GM19467 (cell line): Measurements from ENCODE around the gene PSMB4.
"Not testable (repeated sequence)": the region's sequence is repeated elsewhere in the genome, so short reads cannot be mapped to it uniquely, and the experiment has no call there.

Source experiments
- ATAC-seq: cut with Tn5 transposase; IDR thresholded peaks from one replicate; pipeline ENCODE4 v1.9.1; 2021; ENCODE audit warnings: mild to moderate bottlenecking, moderate library complexity; ENCODE audit not compliant: unreplicated experiment

PSMB4 gene

DNA sequence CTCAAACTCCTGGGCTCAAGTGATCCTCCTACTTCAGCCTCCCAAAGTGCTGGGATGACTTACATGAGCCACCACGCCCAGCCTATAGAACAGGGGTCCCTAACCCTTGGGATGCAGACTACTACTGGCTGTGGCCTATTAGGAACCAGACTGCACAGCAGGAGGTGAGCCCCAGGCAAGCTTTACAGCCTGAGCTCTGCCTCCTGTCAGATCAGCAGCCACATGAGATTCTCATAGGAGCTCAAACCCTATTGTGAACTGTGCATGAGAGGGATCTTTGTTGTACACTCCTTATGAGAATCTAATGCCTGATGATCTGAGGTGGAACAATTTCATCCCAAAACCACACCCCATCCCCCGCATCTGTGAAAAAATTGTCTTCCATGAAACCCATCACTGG lies 13.4 kb upstream of the PSMB4 start:
- ATAC-seq = no peak

DNA sequence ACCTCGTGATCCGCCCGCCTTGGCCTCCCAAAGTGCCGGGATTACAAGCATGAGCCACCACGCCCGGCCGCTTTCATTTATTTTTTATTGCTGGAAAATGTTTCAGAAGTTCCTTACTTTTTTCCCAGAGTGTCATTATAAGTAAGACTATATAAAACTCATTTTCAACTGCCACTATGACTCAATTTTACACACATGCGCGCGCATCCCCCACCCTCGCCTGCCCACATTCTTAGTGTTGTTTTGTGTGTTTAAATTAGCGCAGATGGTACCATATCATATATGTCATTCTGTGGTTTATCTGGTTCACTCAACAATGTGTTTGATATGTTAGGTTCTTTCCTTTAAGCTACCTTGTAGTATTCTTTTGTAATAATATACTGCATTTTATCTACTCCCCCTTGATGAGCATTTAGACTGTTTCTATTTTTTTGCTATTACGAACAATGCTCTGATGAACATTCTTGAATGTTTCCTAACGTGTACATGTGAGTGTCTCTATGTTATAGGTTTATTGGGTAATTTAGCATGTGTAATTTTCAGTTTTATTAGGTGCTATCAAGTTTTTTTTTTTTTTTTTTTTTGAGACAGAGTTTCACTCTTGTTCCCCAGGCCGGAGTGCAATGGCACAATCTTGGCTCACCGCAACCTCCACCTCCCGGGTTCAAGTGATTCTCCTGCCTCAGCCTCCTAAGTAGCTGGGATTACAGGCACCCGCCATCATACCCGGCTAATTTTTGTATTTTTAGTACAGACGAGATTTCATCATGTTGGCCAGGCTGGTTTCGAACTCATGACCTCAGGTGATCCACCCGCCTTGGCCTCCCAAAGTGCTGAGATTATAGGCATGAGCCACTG lies 8.9 kb upstream of the PSMB4 start:
- ATAC-seq = not testable (repeated sequence)

DNA sequence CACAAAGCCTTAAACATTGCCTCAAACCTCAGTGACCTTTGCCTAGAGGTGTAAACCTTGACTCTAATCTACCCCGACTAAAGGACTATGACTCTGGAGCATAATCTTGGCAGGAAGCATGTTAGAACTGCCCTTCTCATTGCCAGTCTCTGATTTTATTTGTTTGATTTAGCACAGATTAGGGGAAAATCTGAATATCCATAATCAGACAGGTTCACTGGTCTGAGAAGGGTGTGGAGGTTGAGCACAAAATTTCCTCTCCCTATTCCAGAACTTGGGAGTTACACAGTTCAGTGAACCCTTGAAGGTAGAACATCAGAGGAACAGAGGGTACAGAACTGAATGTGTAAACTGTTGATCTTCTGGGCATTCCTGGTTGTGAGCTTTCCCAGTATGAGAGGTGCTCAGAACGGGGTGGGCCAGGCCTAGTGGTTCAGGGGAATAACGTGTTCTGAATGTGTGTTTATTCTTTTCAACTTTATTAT lies 8.3 kb upstream of the PSMB4 start:
- no peak for ATAC-seq

DNA sequence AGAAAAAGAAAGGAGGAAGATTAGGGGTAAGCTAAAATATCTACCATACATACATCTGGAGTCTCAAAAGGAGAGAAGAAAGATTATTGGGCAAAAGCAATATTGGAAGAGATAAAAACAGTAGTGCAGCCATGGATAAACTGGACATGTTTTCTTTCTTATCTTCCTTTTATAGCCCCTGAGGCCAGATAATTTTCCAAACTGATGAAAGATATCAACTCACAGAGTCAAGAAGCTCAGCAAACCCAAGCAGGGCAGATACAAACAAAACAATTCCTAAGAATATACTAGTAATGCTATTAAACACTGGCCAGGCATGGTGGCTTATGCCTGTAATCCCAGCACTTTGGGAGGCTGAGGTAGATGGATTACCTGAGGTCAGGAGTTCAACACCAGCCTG lies 5.8 kb upstream of the PSMB4 start:
- ATAC-seq = no peak

DNA sequence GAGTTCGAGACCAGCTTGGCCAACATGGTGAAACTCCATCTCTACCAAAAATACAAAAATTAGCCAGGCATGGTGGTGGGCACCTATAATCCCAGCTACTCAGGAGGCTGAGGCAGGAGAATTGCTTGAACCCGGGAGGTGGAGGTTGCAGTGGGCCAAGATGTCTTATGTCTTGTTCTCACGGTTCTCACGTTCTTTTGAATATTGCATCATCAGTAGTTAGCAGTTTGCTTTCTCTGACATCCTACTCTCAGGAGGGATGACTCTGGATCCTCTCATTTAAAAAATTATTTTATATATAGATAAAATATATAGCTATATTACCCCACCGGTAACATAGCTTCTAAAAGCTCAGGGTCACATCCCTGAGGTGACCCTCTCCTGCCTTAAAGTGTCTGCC lies 3.1 kb upstream of the PSMB4 start:
- ATAC-seq = not testable (repeated sequence)

DNA sequence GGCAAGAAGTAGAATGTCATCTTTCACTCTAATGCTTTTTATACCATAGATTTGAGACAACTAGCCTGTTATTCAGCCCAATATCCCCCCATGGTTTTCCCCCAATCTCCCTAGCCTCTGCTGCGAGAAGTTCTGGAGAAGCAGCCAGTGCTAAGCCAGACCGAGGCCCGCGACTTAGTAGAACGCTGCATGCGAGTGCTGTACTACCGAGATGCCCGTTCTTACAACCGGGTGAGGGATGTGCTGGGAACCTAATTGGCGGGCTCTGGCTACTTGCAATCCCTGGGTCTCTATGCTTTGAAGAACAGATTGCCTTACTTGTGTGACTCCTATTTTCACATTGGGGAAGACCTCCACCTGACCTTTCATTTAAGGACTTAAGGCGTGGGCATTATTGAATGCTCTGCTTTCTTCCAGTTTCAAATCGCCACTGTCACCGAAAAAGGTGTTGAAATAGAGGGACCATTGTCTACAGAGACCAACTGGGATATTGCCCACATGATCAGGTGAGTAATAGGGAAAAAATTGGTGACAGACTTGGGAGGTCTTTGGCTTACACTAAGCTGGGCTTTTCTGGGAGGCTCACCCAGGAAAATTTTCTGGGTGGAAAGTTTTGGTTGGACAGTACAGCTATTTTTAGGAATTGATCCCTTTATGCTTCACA lies 1.9 kb downstream of the PSMB4 start:
- ATAC-seq = no peak

DNA sequence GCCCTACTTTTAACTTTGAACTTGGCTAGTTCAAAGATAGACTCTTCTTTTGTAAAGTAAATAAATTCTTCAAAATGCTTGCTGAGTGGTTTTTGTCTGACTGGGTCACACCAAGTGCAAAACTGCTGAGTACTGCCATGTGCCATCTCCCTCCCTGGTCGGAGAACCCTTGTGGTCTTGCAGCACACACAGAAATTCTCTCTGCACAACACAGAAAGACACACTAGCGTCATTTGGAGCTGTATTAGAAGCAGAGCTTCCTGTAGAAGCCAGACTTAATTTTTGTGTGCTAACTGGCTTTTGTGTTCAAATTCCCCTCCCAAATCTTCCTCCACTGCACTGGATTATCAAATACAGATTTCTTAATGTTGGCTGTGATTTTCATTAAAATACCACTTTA lies 2.5 kb downstream of the PSMB4 start:
- ATAC-seq = no peak

DNA sequence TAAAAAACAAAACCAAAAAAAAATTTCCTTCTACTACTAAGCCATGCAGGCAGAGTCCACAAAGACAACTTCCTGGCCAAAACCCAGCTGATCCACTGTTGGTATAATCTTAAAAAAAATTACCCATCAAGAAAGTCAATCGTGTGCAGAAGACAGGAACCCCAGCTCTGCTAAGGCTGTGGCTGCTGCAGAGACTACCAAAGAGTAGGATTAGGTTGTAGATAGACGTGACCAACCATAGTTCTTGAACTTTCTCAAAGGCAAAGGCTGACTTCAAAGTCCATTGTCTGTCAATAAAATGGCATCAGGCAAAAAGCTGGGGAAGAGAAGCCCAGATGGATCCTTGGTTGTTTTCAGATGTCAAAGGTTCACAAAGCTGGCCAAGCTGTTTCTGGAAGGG lies 3.4 kb downstream of the PSMB4 start:
- ATAC-seq = no peak

DNA sequence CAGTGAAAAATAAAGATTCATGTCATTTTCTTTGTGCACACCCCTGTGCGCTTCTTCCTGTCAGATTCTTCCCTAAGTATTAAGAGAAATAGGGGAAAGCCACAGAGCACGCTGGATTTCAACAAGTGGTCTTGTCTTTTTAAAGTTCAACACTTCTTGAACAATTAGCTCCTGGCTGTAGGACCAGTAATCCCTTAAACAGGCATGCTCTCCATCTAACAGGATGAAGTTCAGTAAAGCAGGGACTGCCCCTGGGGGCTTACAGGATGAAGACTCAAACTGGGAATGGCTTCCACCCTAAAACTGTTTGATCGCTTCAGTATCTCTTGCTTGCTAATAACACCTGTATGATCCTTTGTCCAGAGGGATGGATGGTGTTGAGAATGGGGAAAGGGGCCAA lies 4.2 kb downstream of the PSMB4 start:
- ATAC-seq = no peak

DNA sequence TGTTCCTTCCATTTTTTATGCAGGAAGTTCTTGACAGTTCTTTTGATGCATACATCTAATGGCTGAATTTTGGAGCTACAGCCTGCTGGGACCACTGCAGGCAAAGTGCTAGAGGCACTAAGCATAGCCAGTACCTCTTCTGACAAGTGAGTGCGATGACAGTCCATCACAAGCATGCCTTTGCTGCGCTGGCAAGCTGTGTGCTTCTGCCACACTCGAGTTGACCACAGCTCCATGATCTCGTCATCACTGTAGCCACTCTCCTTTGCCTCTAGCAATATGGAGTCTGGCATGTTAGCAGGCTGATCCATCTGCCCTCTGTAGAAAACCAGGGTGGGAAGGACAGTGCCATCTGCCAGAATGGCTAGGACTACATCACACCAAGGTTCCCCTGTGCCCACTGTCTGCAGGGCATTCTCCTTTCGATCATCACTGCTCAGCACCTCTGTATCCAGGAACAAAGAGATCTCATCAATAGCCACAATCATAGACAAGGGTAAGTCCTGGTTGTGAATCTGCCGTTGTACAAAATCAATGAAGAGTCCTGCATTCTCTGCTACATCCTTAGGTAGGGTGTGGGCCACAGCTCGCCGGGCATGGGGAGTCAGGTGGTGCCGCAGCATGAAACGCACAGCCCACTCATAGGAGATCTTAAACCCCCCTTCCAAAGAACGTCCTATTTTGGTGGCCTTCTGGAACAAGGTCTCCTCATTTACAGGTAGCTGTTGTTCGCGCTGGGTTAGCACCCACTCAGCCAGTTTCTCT lies 6.0 kb downstream of the PSMB4 start:
- no peak for ATAC-seq

DNA sequence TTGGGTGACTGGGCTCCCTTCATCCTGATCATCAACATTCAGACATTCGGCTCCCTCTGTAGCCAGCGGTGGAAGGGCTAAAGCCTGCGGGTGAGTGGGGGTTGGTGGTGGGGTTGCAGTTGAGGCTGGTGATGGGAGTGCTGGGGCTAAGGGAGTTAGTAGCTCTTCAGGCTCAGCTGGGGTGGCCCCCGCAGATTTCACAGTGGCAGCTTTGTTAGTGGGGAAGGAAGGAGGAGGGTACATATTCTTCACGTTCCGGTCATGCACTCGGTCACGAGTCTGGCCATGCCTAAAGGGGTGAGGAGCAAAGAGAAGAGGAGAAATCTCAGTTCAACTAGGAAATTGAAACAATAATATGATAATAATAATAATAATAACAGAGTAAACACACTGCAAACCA lies 6.8 kb downstream of the PSMB4 start:
- no peak for ATAC-seq

DNA sequence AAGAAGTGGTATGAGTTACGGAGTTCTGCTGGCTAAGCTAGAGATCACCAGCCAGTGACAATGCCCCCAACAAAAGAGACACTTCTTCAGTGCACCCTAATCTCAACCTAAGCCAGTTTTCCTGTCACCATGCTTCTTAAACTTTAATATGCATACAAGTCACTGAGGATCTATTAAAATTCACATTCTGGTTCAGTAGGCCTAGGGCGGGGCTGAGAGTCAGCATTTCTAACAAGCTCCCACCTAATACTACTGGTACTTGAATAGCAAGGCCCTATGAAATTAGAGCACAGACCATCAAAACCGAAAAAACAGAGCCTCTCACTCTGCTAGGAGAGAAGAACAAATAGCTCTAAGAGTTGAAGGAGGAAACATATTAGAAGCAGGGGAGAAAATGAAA lies 7.9 kb downstream of the PSMB4 start:
- ATAC-seq = no peak

DNA sequence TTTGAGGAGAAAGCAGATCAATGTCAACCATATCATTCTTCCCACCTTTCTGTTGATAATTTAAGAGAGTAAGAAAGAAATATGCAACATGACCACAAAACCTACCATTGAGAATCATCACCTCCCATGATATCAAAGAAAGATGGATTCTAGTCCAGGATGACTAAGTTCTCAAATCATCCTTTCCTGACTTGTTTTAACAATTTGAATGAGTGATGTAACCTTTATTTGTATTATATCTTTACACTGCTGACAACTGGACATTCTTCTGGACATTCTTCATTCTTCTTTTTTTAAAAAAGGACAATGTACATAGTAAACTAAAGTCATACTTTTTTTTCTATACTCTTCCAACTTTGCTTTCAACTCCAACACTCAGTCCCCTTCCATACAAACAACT lies 9.5 kb downstream of the PSMB4 start:
- no peak for ATAC-seq

DNA sequence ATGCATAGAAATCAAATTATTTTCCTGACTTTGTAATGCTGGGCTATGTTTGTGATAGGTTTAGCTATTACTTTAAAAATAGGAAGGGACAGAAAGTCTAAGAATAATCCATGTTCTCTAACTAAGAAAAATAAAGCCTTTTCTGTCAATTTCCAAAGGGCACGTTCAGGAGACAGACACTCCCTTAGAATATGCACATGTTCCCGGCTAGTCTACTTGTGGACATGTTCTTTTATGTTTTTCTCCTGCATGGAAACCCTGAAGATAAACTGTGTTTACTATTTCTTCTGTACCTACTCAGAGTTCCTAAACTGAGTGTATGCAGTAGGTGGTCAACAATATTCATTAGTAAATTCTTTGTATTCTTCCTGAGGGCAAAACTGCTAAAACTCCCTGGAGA lies 12.5 kb downstream of the PSMB4 start:
- no peak for ATAC-seq

DNA sequence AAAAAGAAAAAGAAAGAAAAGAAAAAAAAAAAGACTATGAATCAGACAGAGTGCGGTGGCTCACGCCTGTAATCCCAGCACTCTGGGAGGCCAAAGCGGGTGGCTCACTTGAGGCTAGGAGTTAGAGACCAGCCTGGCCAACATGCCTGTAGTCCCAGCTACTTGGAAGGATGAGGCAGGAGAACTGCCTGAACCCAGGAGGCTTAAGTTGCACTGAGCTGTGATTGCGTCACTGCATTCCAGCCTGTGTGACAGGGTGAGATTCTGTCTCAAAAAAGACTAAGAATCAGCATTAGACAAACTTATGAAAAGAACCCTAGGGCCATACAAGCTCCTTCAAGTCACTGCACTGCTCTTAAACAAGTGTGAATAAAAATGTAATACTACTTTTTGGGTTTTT lies 16.9 kb downstream of the PSMB4 start:
- ATAC-seq = no peak

DNA sequence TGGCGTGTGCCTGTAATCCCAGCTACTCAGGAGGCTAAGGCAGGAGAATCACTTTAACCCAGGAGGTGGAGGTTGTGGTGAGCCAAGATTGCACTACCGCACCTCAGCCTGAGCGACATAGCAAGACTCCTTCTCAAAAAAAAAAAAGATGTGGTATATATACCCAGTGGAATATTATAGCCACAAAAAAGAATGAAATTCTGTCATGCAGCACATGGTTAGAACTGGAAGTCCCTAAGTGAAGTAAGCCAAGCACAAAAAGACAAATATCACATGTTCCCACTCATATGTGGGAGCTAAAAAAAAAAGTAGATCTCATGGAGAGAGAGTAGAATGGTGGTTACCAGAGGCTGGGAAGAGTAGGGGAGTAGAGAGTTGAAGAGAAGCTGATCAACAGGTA lies 18.7 kb downstream of the PSMB4 start:
- ATAC-seq = no peak

DNA sequence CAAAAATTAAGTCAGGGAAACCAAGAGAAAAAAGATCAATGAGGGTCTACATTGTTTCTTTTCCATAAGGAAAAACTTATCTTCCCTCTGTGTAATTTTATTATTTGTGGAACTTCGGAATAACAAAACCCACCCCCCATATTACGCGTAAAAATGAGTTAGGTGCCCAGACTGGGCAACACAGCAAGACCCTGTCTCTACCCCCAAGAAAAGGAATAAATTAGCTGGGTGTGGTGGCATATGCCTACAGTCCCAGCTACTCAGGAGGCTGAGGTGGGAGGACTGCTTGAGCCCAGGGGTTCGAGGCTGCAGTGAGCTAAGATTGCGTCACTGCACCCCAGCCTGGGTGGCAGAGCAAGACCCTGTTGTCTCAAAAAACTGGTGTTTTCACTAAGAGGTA lies 20.4 kb downstream of the PSMB4 start:
- ATAC-seq = no peak

DNA sequence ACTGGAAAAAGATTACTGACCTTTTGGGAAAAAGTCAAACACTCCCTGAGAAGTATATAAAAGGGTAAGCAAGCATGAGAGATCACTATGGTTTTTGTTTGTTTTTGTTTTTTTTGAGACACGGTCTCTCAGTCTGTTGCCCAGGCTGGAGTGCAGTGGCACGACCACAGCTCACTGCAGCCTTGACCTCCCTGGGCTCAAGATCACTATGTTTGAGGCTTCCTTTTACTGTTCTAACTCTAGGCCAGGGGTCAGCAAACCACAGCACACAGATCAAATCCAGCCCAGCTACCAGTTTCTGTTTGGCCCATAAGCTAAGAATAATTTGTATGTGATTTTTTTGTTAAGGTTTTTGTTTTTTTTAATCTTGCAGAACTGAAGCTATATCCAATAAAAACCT lies 25.7 kb downstream of the PSMB4 start:
- no peak for ATAC-seq

DNA sequence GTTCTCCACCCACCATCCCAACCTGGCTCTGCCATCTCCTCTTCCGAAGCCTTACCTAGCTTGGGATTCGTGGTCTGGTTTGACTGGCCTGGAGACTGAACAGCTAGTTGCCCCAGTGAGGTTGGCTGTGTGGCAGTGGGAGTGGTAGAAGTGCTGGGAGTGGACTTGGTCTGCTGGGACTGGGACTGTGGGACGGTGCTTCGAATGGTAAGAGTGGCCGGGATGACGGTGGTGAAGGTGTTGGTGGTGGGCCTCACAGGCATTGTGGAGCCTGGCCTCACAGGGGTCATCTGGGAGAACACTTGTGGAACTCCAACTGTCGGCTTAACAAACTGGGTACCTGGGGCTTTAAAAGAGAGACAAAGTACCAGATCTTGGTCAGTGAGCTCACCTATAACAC lies 28.7 kb downstream of the PSMB4 start:
- ATAC-seq = no peak

DNA sequence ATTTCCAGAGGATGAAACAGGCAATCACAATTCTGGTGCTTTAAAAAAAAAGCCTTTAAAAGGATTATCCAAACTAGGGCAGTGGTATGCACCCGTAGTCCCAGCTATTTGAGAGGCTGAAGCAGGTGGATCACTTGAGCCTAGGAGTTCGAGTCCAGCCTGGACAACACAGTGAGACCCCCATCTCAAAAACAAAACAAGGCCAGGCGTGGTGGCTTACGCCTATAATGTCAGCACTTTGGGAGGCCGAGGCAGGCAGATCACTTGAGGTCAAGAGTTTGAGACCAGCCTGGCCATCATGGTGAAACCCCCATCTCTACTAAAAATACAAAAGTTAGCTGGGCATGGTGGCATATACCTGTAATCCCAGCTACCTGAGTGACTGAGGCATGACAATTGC lies 34.5 kb downstream of the PSMB4 start:
- not testable (repeated sequence) for ATAC-seq

DNA sequence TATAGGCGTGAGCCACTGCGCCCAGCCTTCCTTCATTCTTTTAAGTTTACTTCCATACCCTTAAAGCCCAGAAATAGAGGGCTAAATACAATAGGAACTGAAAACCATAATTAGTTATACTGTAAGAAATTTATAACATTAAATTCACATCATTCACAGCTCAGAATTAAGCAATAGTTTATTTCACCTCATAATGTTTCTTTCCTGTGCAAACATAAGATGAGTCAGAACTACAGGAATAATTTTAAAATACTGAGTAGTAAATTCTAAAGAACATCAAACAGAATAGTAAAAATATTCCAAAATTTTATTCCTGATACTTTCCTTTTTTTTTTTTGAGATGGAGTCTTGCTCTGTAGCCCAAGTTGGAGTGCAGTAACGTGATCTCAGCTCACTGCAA lies 35.8 kb downstream of the PSMB4 start:
- no peak for ATAC-seq

DNA sequence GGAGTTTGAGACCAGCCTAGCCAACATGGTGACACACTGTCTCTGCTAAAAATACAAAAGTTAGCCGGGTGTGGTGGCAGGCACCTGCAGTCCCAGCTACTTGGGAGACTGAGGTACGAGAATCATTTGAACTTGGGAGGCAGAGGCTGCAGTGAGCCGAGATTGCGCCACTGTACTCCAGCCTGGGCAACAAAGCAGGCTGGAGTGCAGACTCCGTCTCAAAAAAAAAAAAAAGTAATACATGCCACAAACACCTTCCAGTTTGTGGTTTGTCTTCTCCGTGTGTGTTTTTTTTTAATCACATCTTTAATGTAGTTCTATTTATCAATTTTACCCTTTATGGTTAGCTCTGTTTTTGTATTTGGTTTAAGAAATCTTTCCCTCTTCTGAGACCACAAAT lies 37.6 kb downstream of the PSMB4 start:
- ATAC-seq = no peak
